Prostate gland (tissue), 2 donors: ENCODE data around the gene LRP3. TPM values are rescaled to one million over a fixed set of nuclear protein-coding genes. Genes with fewer than 3 reads are reported as not detected.

ENCODE experiments used
- DNase-seq: peaks from one replicate; pipeline ENCODE4 v3.0.0-alpha.2; 2019; ENCODE audit warnings: low spot score
- H3K27ac ChIP-seq, 2 donors: fragments of 200-600 bp; sonication (generic); 2 replicates each; pipeline ENCODE4 v1.5.1; 2017 to 2019
- H3K27me3 ChIP-seq: fragments of 200-600 bp; sonication (generic); replicated peaks from 2 replicates; pipeline ENCODE4 v1.5.1; 2019; ENCODE audit not compliant: insufficient read depth
- H3K36me3 ChIP-seq, 2 donors: fragments of 200-600 bp; sonication (generic); 1 replicate in 1 of 2; 2 replicates in 1 of 2; pipeline versions ENCODE4 v1.5.1 to v1.8.1; 2017 to 2019
- H3K4me1 ChIP-seq: fragments of 200-600 bp; sonication (generic); replicated peaks from 2 replicates; pipeline ENCODE4 v1.5.1; 2019
- H3K4me3 ChIP-seq, 2 donors: fragments of 200-600 bp; sonication (generic); 2 replicates each; pipeline ENCODE4 v1.5.1; 2017 to 2019
- H3K9me3 ChIP-seq: fragments of 200-600 bp; sonication (generic); 2 replicates; pipeline ENCODE4 v1.5.1; 2017
- POLR2A ChIP-seq: fragments of 450-650 bp; IDR thresholded peaks from one replicate; pipeline ENCODE4 v1.6.1; 2016; ENCODE audit warnings: antibody characterized with exemption, mild to moderate bottlenecking
- POLR2AphosphoS5 ChIP-seq: sonication (generic); formaldehyde crosslinking; IDR thresholded peaks from one replicate; pipeline ENCODE4 v1.6.1; 2017; ENCODE audit warnings: antibody characterized with exemption
- WGBS: methylation state at CpG from one replicate; pipeline ENCODE4 v1.1.5; 2018; 5-methylcytosine and 5-hydroxymethylcytosine counted together
- intact Hi-C: fragments of 100-400 bp; cut with DNase I; formaldehyde crosslinking; loops from one replicate; pipeline ENCODE4 v1.14.2; 2022
- total RNA-seq, 2 donors: library from RNA; depleted of rRNA; stranded (reverse); fragments of >200 nt; gene quantifications; one replicate each; pipeline ENCODE4 v1.1.0, GENCODE V29; 2016
- TF ChIP-seq, protein P1 (sequence below), 4 experiments: fragments of 200-600 bp in 2 of 4; fragments of 450-650 bp in 2 of 4; sonication (generic) in 2 of 4; IDR thresholded peaks; 1 replicate in 3 of 4; 2 replicates in 1 of 4; pipeline ENCODE4 v1.5.1; 2016 to 2019; ENCODE audit warnings: antibody characterized with exemption in 4 of 4, mild to moderate bottlenecking in 2 of 4, moderate library complexity in 2 of 4

The LRP3 gene
- total RNA-seq, 2 donors from 2014 or later = 63.7 to 64.4 TPM

- Histone ChIP-seq H3K9me3 (no peaks in the 10 kb centered on the region), H3K36me3 (no peaks in the 10 kb centered on the region), H3K4me1 (no peaks in the 10 kb centered on the region), H3K4me3 (no peak overlapping the region), H3K27me3 (no peaks in the 10 kb centered on the region), H3K27ac (no peak overlapping the region)
- DNase-seq = no peak
- TF ChIP-seq, protein P1, sequence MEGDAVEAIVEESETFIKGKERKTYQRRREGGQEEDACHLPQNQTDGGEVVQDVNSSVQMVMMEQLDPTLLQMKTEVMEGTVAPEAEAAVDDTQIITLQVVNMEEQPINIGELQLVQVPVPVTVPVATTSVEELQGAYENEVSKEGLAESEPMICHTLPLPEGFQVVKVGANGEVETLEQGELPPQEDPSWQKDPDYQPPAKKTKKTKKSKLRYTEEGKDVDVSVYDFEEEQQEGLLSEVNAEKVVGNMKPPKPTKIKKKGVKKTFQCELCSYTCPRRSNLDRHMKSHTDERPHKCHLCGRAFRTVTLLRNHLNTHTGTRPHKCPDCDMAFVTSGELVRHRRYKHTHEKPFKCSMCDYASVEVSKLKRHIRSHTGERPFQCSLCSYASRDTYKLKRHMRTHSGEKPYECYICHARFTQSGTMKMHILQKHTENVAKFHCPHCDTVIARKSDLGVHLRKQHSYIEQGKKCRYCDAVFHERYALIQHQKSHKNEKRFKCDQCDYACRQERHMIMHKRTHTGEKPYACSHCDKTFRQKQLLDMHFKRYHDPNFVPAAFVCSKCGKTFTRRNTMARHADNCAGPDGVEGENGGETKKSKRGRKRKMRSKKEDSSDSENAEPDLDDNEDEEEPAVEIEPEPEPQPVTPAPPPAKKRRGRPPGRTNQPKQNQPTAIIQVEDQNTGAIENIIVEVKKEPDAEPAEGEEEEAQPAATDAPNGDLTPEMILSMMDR (IDR thresholded peaks at IDR 0.05) = no peak
- TF ChIP-seq POLR2AphosphoS5 (no peak), POLR2A (no peak)
- intact Hi-C loops = no loop called here
- 82% methylated on average over 16 of the region's 16 CpGs for WGBS
Measured at GRCh38 chr19:33236696-33237390, 42.7 kb downstream of the LRP3 start.

DNA sequence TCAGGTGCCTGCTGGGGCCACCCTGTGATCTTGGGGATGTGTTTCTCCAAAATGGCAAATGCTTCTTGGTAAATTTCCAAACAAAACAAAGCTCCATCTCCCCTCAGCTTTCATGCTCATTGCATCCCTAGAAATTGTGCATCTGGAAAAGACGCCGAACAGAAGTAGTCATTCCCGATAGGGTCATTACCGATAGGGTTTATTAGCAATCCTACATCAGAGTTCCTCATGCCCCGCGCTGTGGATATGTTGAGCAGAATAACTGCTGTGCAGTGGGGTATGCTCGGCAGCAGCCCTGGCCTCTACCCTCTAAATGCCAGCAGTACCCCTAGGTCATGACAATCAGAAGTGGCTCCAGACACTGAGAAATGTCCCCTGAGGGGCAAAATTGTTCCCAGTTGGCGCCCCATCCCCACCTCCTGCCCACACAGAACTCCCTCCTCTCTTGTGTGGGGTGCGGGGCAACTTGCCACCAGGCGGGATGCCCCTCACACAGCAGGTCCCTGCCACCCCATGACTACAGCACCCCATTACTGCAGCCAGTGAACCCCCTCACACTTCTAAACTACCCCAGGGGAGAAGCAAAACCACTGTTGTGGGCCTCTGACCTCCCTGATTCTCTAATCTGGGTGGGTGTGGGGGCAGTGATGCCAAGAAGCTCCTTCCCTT lies 44.5 kb downstream of the LRP3 start:
- no peaks in the 10 kb centered on the region for H3K27me3 ChIP-seq
- no peaks in the 10 kb centered on the region for H3K36me3 ChIP-seq
- H3K9me3 ChIP-seq = no peaks in the 10 kb centered on the region
- H3K4me3 ChIP-seq = no peak overlapping the region
- H3K4me1 ChIP-seq = no peaks in the 10 kb centered on the region
- DNase-seq = no peak
- intact Hi-C loops = no loop called here
- 88% methylated on average over 10 of the region's 10 CpGs for WGBS
- TF ChIP-seq POLR2AphosphoS5 = no peak
- TF ChIP-seq, protein P1 (IDR thresholded peaks at IDR 0.05) = no peak
- TF ChIP-seq POLR2A = no peak
- H3K27ac ChIP-seq = no peak overlapping the region

DNA sequence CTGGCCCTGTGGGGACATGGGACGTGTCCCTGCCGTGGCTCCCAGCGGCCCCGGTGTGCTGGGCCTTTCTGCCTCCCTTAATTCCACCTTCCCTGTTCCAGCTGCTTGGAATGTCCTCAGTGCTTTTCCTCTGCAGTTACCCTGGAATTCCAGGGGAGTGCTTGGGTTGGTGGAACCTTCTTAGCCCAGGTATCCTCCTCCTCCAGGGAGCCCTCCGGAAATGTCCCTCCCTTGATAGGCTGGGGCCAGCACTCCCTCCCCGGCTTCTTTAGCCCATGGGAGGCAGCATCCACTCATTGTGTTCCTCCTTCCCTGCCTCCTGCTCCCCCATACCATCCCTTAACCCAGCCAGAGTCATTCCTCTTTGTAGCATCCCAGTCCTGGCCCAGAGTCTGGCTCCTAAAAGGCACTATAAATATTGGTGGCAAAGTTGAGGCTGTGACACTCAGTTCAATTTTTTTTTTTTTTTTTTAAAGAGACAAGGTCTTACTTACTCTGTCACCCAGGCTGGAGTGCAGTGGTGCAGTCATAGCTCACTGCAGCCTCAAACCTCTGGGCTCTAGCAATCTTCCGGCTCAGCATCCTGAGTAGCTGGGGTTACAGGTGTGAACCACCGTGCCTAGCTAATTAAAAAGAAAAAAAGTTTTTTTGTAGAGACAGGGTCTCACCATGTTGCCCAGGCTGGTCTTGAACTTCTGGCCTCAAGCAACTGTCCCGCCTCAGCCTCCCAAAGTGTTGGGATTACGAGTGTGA lies 45.3 kb downstream of the LRP3 start:
- DNase-seq = no peak
- no peaks in the 10 kb centered on the region for H3K9me3 ChIP-seq
- no peak for TF ChIP-seq POLR2AphosphoS5
- TF ChIP-seq, protein P1 (IDR thresholded peaks at IDR 0.05) = no peak
- TF ChIP-seq POLR2A = no peak
- H3K36me3 ChIP-seq = no peaks in the 10 kb centered on the region
- no peaks in the 10 kb centered on the region for H3K4me1 ChIP-seq
- H3K27me3 ChIP-seq = no peaks in the 10 kb centered on the region
- H3K27ac ChIP-seq = no peak overlapping the region
- 90% methylated on average over 10 of the region's 10 CpGs for WGBS
- no peak overlapping the region for H3K4me3 ChIP-seq
- intact Hi-C loops = no loop called here

DNA sequence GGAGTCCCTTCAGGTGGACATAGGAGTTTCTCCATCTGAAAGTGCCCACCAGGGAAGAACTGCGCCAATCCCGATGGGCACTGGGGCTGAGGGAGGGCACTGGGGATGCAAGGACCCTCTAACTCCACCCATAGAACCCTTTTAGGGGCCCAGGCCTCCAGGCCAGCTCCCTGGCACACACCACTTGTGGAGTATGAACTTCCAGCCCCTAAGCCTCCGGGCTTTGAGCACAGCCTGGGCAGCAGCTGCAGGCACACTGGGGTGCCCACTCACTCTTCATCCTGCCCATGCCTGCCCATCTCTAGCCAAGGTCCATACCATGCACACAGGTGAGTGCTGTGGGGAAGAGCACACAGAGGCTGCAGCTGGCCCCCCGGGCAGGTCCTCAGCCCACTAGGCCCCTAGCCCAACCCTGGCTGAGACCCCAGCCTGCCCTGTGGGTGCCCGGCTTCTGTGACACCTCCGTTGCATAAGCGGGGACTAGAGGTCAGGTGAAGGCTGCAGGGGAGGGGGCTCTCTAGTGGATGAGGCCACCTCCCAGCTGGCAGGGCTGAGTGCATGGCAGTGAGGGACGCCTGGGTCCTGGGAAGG lies 46.1 kb downstream of the LRP3 start:
- Histone ChIP-seq H3K4me3 (no peak overlapping the region), H3K36me3 (no peaks in the 10 kb centered on the region), H3K4me1 (no peaks in the 10 kb centered on the region), H3K27me3 (no peaks in the 10 kb centered on the region), H3K27ac (no peak overlapping the region), H3K9me3 (no peaks in the 10 kb centered on the region)
- DNase-seq = no peak
- intact Hi-C loops = loop anchor here (1.0 to 5.0 kb wide), 2 partner anchors 62 to 167 kb away; partner anchors contain the start of gene CEBPA
- WGBS = 88% methylated on average over 8 of the region's 8 CpGs
- TF ChIP-seq POLR2A (no peak), POLR2AphosphoS5 (no peak)
- TF ChIP-seq, protein P1 (IDR thresholded peaks at IDR 0.05) = no peak
